ENCODE data around the gene TM9SF2. TPM values are rescaled to one million over a fixed set of nuclear protein-coding genes. Genes with fewer than 3 reads are reported as not detected.

Gene TM9SF2
- polyA plus RNA-seq, 2 of the 4 experiments (the other 2 are of a cell fraction): 58.8 to 114 TPM

GRCh38 chr13:99548448-99548847, 47.2 kb downstream of the TM9SF2 start:
- CTCF ChIA-PET: no interaction called here
- POLR2A ChIA-PET: no interaction called here
- WGBS (ENCODE audit: missing lambda C conversion rate): 92% methylated on average over 4 of the region's 4 CpGs

GRCh38 chr13:99553033-99553432, 51.8 kb downstream of the TM9SF2 start:
- ChIA-PET POLR2A (no interaction called here), CTCF (no interaction called here)
- 88% methylated on average over 5 of the region's 5 CpGs for WGBS (ENCODE audit: missing lambda C conversion rate)
- FAIRE-seq: no peak
- H3K27ac ChIP-seq: no peak overlapping the region
- H3K4me2 ChIP-seq: no peak overlapping the region
- H3K9me3 ChIP-seq: no peaks in the 10 kb centered on the region
- H3K4me1 ChIP-seq: no peaks in the 10 kb centered on the region
- no peak overlapping the region for H3K4me3 ChIP-seq
- no peak for DNase-seq (ENCODE audit: low read depth in 1 of 2, low spot score in 1 of 2)
- no peak for ATAC-seq
- no peak for TF ChIP-seq NPAS2 (CRISPR knock-in tag; IDR thresholded peaks at IDR 0.05; ENCODE audit: borderline replicate concordance)
- TF ChIP-seq NFE2L2 (conservative IDR thresholded peaks at IDR 0.05; ENCODE audit: low read length): no peak
- no peak for TF ChIP-seq HES2 (IDR thresholded peaks at IDR 0.05)
- TF ChIP-seq CBX8 (IDR thresholded peaks at IDR 0.05): no peak
- no peak for TF ChIP-seq USF2 (IDR thresholded peaks at IDR 0.05)
- TF ChIP-seq HOXA7 (CRISPR knock-in tag; IDR thresholded peaks at IDR 0.05): no peak
- TF ChIP-seq SMC3 (IDR thresholded peaks at IDR 0.05): no peak
- no peak for TF ChIP-seq PBX3 (IDR thresholded peaks at IDR 0.05)
- TF ChIP-seq CEBPB (IDR thresholded peaks at IDR 0.05): no peak
- TF ChIP-seq EHMT2 (IDR thresholded peaks at IDR 0.05; ENCODE audit: low read depth): no peak
- no peak for TF ChIP-seq REST (IDR thresholded peaks at IDR 0.05)
- TF ChIP-seq KDM1A (IDR thresholded peaks at IDR 0.05; ENCODE audit: low read depth): no peak
- TF ChIP-seq ESRRA (IDR thresholded peaks at IDR 0.05; ENCODE audit: borderline replicate concordance, low read length): no peak
- TF ChIP-seq TP53 (CRISPR knock-in tag; IDR thresholded peaks at IDR 0.05): no peak
- no peak for TF ChIP-seq FOSB (CRISPR knock-in tag; IDR thresholded peaks at IDR 0.05)
- no peak for TF ChIP-seq MYC (IDR thresholded peaks at IDR 0.05; ENCODE audit: borderline replicate concordance, low read length)
- TF ChIP-seq CBX2 (IDR thresholded peaks at IDR 0.05; ENCODE audit: borderline replicate concordance, low read depth): no peak
- no peak for TF ChIP-seq BHLHE40 (IDR thresholded peaks at IDR 0.05; ENCODE audit: low read depth, low read length)
- TF ChIP-seq EP300 (IDR thresholded peaks at IDR 0.05): no peak

More at GRCh38 chr13:99548448-99548847, 47.2 kb downstream of the TM9SF2 start:
- TF ChIP-seq POLR2A (IDR thresholded peaks at IDR 0.05; ENCODE audit: low read length) (no peak), CEBPB (IDR thresholded peaks at IDR 0.05) (no peak), SREBF2 (IDR thresholded peaks at IDR 0.05) (no peak), HMGXB4 (CRISPR knock-in tag; IDR thresholded peaks at IDR 0.05; ENCODE audit: borderline replicate concordance) (no peak), POLR2AphosphoS2 (conservative IDR thresholded peaks at IDR 0.05; ENCODE audit: low read length) (no peak), HOXB13 (CRISPR knock-in tag; IDR thresholded peaks at IDR 0.05; ENCODE audit: low read depth) (no peak), E2F6 (IDR thresholded peaks at IDR 0.05; ENCODE audit: borderline replicate concordance, low read depth) (no peak)
- Histone ChIP-seq H3K4me2 (no peak overlapping the region), H3K4me3 (no peak overlapping the region), H3K4me1 (no peaks in the 10 kb centered on the region), H3K27ac (no peak overlapping the region), H3K9me3 (no peaks in the 10 kb centered on the region)
- ATAC-seq: no peak
- DNase-seq (ENCODE audit: low read depth in 1 of 2, low spot score in 1 of 2): no peak
- no peak for FAIRE-seq
